Stimulated activated CD4-positive, alpha-beta T cell treated with anti-CD3 and anti-CD28 coated beads, Interleukin-15, amount 100 ng/mL, for 48 hours (primary cell): ENCODE measurements around the gene SMIM22.

Experiments used
- DNase-seq, 2 donors: peaks; one replicate each; pipeline ENCODE4 v3.0.0-alpha.2; 2020; ENCODE audit warnings: low read depth in 2 of 2

The SMIM22 gene

GRCh38 chr16:4795828-4796572, 831 bp downstream of the SMIM22 start:
- no peak for DNase-seq

- no peak for DNase-seq
These were observed 2.0 kb downstream of the SMIM22 start for GRCh38 chr16:4796982-4797804.

- DNase-seq = no peak
These were observed 2.7 kb downstream of the SMIM22 start for GRCh38 chr16:4797805-4798252.

- DNase-seq = no peak
These were observed 3.3 kb downstream of the SMIM22 start for GRCh38 chr16:4798456-4798855.

- no peak for DNase-seq
These were observed 4.1 kb downstream of the SMIM22 start for GRCh38 chr16:4799171-4799855.

- DNase-seq = no peak
These were observed 5.3 kb downstream of the SMIM22 start for GRCh38 chr16:4800290-4801041.

GRCh38 chr16:4801051-4801961, 6.1 kb downstream of the SMIM22 start:
- no peak for DNase-seq

- peak; percentile 41 to 57 for DNase-seq
These were observed 6.9 kb downstream of the SMIM22 start, which contains the start of gene ROGDI for GRCh38 chr16:4801962-4802658. TSS of gene ROGDI (minus strand) at chr16:4802633. CDS start at chr16:4802571, 62 bp downstream.

- DNase-seq = peak; percentile 71 to 86
These were observed 7.6 kb downstream of the SMIM22 start for GRCh38 chr16:4802659-4803287.

GRCh38 chr16:4803401-4803844, 8.3 kb downstream of the SMIM22 start:
- DNase-seq = no peak

GRCh38 chr16:4803898-4804762, 9.0 kb downstream of the SMIM22 start:
- DNase-seq = no peak

- no peak for DNase-seq
These were observed 10.1 kb downstream of the SMIM22 start for GRCh38 chr16:4805231-4805630.

GRCh38 chr16:4806280-4806679, 11.1 kb downstream of the SMIM22 start:
- no peak for DNase-seq

GRCh38 chr16:4811242-4811641, 16.1 kb downstream of the SMIM22 start:
- DNase-seq = no peak

- DNase-seq = no peak
These were observed 16.6 kb downstream of the SMIM22 start for GRCh38 chr16:4811773-4812172.

GRCh38 chr16:4813251-4814003, 18.3 kb downstream of the SMIM22 start:
- no peak for DNase-seq

- DNase-seq = no peak
These were observed 18.9 kb downstream of the SMIM22 start for GRCh38 chr16:4814046-4814445.
